RWPE1 (cell line): Measurements from ENCODE around the gene SDF4.
A peak's percentile ranks its signal among the peaks of the same experiment; 100 is the strongest.

Source experiments
- CTCF ChIA-PET: fragments of 350-600 bp; sonication (Branson Sonifier 250); formaldehyde crosslinking; extraction: SDS; loops from one replicate; lab custom pipeline; 2021; lab: Yijun Ruan, JAX
- POLR2A ChIA-PET: fragments of 400-600 bp; formaldehyde crosslinking; extraction: SDS; loops from one replicate; lab custom pipeline; 2020; ENCODE audit warnings: antibody characterized with exemption; ENCODE audit not compliant: low non-redundant PET; lab: Yijun Ruan, JAX
- DNase-seq: peaks from one replicate; pipeline ENCODE4 v3.0.0; 2012; ENCODE audit warnings: low spot score
- H3K27ac ChIP-seq: fragments of 450-650 bp; 2 replicates; pipeline ENCODE4 v1.5.1; 2017
- CTCF ChIP-seq: fragments of 450-650 bp; conservative IDR thresholded peaks from 2 replicates; pipeline ENCODE4 v1.5.1; 2017; ENCODE audit warnings: low read depth, mild to moderate bottlenecking

The SDF4 gene

GRCh38 chr1:1236176-1236763, 4.5 kb upstream of the SDF4 start:
- no peak for TF ChIP-seq CTCF
- ChIA-PET POLR2A (no interaction called here), CTCF (interaction anchor here (0.6 to 2.7 kb wide), 2 partner anchors 114 to 307 kb away, joined by 3 to 8 read pairs; no protein-coding TSS in a partner anchor)
- DNase-seq, result no peak
- peak overlapping the region; percentile 81 for H3K27ac ChIP-seq

- ChIA-PET POLR2A (interaction anchor here (0.5 kb wide), 1 partner anchor 22 kb away, joined by 6 read pairs; no protein-coding TSS in a partner anchor), CTCF (no interaction called here)
- TF ChIP-seq CTCF, result no peak
- H3K27ac ChIP-seq, result peak overlapping the region; percentile 81
- DNase-seq, result no peak
Measured at GRCh38 chr1:1235016-1235744, 3.4 kb upstream of the SDF4 start.

GRCh38 chr1:1234180-1234808, 2.5 kb upstream of the SDF4 start:
- ChIA-PET CTCF (no interaction called here), POLR2A (interaction anchor here (0.5 kb wide), 1 partner anchor 23 kb away, joined by 6 read pairs; no protein-coding TSS in a partner anchor)
- H3K27ac ChIP-seq, result peak overlapping the region; percentile 81
- no peak for TF ChIP-seq CTCF
- DNase-seq, result no peak

GRCh38 chr1:1233567-1233892, 1.7 kb upstream of the SDF4 start:
- CTCF ChIA-PET, result no interaction called here
- POLR2A ChIA-PET, result no interaction called here
- TF ChIP-seq CTCF, result no peak
- DNase-seq, result no peak
- peak overlapping the region; percentile 81 for H3K27ac ChIP-seq

GRCh38 chr1:1232796-1233566, 1.2 kb upstream of the SDF4 start:
- ChIA-PET CTCF (no interaction called here), POLR2A (no interaction called here)
- H3K27ac ChIP-seq, result peak overlapping the region; percentile 81
- DNase-seq, result no peak
- TF ChIP-seq CTCF, result no peak

GRCh38 chr1:1232208-1232795, 501 bp upstream of the SDF4 start, which contains the start of gene B3GALT6:
TSS of gene B3GALT6 (plus strand) at chr1:1232237. CDS start at chr1:1232279, 42 bp downstream.
- peak within 1 kb of the TSS; percentile 81 for H3K27ac ChIP-seq
- TF ChIP-seq CTCF, result no peak
- POLR2A ChIA-PET, result no interaction called here
- no peak for DNase-seq
- CTCF ChIA-PET, result no interaction called here
